ENCODE results near the gene CD163.

DNA sequence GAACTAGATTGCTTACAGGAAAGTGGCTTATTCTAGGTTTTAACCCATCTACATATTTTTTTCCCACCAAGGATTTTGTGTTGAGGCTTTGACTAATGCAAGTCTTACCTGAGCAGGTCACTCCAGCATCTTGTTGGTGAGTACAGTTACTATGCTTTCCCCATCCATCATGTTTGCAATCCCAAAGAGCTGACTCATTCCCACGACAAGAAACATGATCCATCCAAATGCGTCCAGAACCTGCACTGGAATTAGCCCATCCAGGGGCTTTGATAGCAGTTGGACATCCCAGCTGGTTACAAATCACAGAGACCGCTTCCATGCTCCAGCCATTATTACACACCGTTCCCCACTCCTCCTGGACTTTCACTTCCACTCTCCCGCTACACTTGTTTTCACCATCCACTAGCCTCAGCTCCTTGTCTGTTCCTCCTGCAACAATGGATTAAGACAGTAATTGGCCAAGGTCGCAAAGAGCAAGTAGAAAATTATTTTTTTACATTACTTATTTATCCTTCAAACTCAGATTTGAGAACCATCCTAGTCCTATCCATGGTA, 2.5 kb downstream of the CD163 start:
- TF ChIP-seq, protein P1, sequence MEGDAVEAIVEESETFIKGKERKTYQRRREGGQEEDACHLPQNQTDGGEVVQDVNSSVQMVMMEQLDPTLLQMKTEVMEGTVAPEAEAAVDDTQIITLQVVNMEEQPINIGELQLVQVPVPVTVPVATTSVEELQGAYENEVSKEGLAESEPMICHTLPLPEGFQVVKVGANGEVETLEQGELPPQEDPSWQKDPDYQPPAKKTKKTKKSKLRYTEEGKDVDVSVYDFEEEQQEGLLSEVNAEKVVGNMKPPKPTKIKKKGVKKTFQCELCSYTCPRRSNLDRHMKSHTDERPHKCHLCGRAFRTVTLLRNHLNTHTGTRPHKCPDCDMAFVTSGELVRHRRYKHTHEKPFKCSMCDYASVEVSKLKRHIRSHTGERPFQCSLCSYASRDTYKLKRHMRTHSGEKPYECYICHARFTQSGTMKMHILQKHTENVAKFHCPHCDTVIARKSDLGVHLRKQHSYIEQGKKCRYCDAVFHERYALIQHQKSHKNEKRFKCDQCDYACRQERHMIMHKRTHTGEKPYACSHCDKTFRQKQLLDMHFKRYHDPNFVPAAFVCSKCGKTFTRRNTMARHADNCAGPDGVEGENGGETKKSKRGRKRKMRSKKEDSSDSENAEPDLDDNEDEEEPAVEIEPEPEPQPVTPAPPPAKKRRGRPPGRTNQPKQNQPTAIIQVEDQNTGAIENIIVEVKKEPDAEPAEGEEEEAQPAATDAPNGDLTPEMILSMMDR (IDR thresholded peaks at IDR 0.05), result no peak
- no peak for TF ChIP-seq POLR2A (IDR thresholded peaks at IDR 0.05)

Measured in Peyer's patch (tissue), 4 donors.